GM21529 (cell line): ENCODE measurements around the gene NUP62.
"Not testable (repeated sequence)": the region's sequence is repeated elsewhere in the genome, so short reads cannot be mapped to it uniquely, and the experiment has no call there.

Source experiments
- ATAC-seq: cut with Tn5 transposase; IDR thresholded peaks from one replicate; pipeline ENCODE4 v1.9.1; 2021; ENCODE audit not compliant: unreplicated experiment

NUP62 gene

GRCh38 chr19:49929121-49929610 is at the start of gene NUP62, which contains the start of gene ATF5:
Gene NUP62, minus strand, starts transcription at chr19:49929504. Its CDS starts 19,697 bp downstream, at chr19:49909807.
Gene ATF5, plus strand, starts transcription at chr19:49929205. Its CDS starts 1,646 bp downstream, at chr19:49930851.
- peak; percentile 36 for ATAC-seq

- no peak for ATAC-seq
Observed at GRCh38 chr19:49978324-49978723, 49.0 kb upstream of the NUP62 start.

GRCh38 chr19:49977881-49978280 is 48.6 kb upstream of the NUP62 start:
- no peak for ATAC-seq

GRCh38 chr19:49977076-49977475 is 47.8 kb upstream of the NUP62 start:
- no peak for ATAC-seq

GRCh38 chr19:49976496-49976895 is 47.2 kb upstream of the NUP62 start:
- no peak for ATAC-seq

GRCh38 chr19:49975051-49975450 is 45.7 kb upstream of the NUP62 start:
- ATAC-seq, result no peak

GRCh38 chr19:49973987-49974386 is 44.7 kb upstream of the NUP62 start:
- no peak for ATAC-seq

GRCh38 chr19:49972841-49973240 is 43.5 kb upstream of the NUP62 start:
- no peak for ATAC-seq

- no peak for ATAC-seq
Observed at GRCh38 chr19:49971991-49972411, 42.7 kb upstream of the NUP62 start.

- ATAC-seq, result not testable (repeated sequence)
Observed at GRCh38 chr19:49969355-49969754, 40.1 kb upstream of the NUP62 start.

- ATAC-seq, result no peak
Observed at GRCh38 chr19:49968279-49968922, 39.1 kb upstream of the NUP62 start.

GRCh38 chr19:49960980-49961379 is 31.7 kb upstream of the NUP62 start, which contains the start of gene SIGLEC11:
Gene SIGLEC11, minus strand, starts transcription at chr19:49961172. Its CDS starts 91 bp downstream, at chr19:49961081.
- ATAC-seq, result not testable (repeated sequence)

- not testable (repeated sequence) for ATAC-seq
Observed at GRCh38 chr19:49959892-49960291, 30.6 kb upstream of the NUP62 start.

GRCh38 chr19:49958596-49958995 is 29.3 kb upstream of the NUP62 start:
- ATAC-seq, result not testable (repeated sequence)

- not testable (repeated sequence) for ATAC-seq
Observed at GRCh38 chr19:49958144-49958543, 28.8 kb upstream of the NUP62 start.

GRCh38 chr19:49957262-49957915 is 28.1 kb upstream of the NUP62 start:
- ATAC-seq, result no peak

- no peak for ATAC-seq
Observed at GRCh38 chr19:49956115-49956495, 26.8 kb upstream of the NUP62 start.

- no peak for ATAC-seq
Observed at GRCh38 chr19:49954933-49955332, 25.6 kb upstream of the NUP62 start.

GRCh38 chr19:49954092-49954829 is 25.0 kb upstream of the NUP62 start:
- ATAC-seq, result no peak

- no peak for ATAC-seq
Observed at GRCh38 chr19:49953416-49953815, 24.1 kb upstream of the NUP62 start.

GRCh38 chr19:49952906-49953305 is 23.6 kb upstream of the NUP62 start:
- ATAC-seq, result no peak

GRCh38 chr19:49952479-49952836 is 23.2 kb upstream of the NUP62 start:
- no peak for ATAC-seq
